ENCODE results near the gene GPRIN2.
"Not testable (repeated sequence)": the region's sequence is repeated elsewhere in the genome, so short reads cannot be mapped to it uniquely, and the experiment has no call there.

GPRIN2 gene

GRCh38 chr10:46584196-46584595 lies 27.7 kb upstream of the GPRIN2 start:
- H3K36me3 ChIP-seq (ENCODE audit: insufficient read depth, low read length); H3K4me1 ChIP-seq (ENCODE audit: insufficient read depth, low read length); H3K9ac ChIP-seq (ENCODE audit: low read depth, low read length); H3K9me3 ChIP-seq (ENCODE audit: insufficient read depth, low read depth, low read length); H3K27me3 ChIP-seq (ENCODE audit: insufficient read depth, low read length); H3K4me3 ChIP-seq (ENCODE audit: low read length); H3K27ac ChIP-seq (ENCODE audit: low read depth, low read length): not testable (repeated sequence)
- WGBS, result 100% methylated on average over 4 of the region's 11 CpGs

GRCh38 chr10:46582568-46582967 lies 26.1 kb upstream of the GPRIN2 start:
- peaks cover 14% of the 10 kb centered on the region for H3K27me3 ChIP-seq (ENCODE audit: insufficient read depth, low read length)
- no CpG with 5 or more reads among the region's 11 CpGs for WGBS
- not testable (repeated sequence) for H3K36me3 ChIP-seq (ENCODE audit: insufficient read depth, low read length); H3K9me3 ChIP-seq (ENCODE audit: insufficient read depth, low read depth, low read length); H3K4me3 ChIP-seq (ENCODE audit: low read length); H3K9ac ChIP-seq (ENCODE audit: low read depth, low read length); H3K4me1 ChIP-seq (ENCODE audit: insufficient read depth, low read length); H3K27ac ChIP-seq (ENCODE audit: low read depth, low read length)

- H3K9ac ChIP-seq (ENCODE audit: low read depth, low read length); H3K36me3 ChIP-seq (ENCODE audit: insufficient read depth, low read length); H3K4me1 ChIP-seq (ENCODE audit: insufficient read depth, low read length); H3K27ac ChIP-seq (ENCODE audit: low read depth, low read length); H3K9me3 ChIP-seq (ENCODE audit: insufficient read depth, low read depth, low read length); H3K4me3 ChIP-seq (ENCODE audit: low read length): not testable (repeated sequence)
- H3K27me3 ChIP-seq (ENCODE audit: insufficient read depth, low read length), result peaks cover 15% of the 10 kb centered on the region
- WGBS, result 98% methylated on average over 7 of the region's 12 CpGs
Observed at GRCh38 chr10:46581997-46582396, 25.5 kb upstream of the GPRIN2 start.

GRCh38 chr10:46579378-46579777 lies 22.9 kb upstream of the GPRIN2 start:
- H3K4me3 ChIP-seq (ENCODE audit: low read length); H3K4me1 ChIP-seq (ENCODE audit: insufficient read depth, low read length): not testable (repeated sequence)
- no CpG with 5 or more reads among the region's 21 CpGs for WGBS

GRCh38 chr10:46578474-46579178 lies 22.2 kb upstream of the GPRIN2 start, which contains the start of gene SYT15:
Gene SYT15 (plus strand): TSS chr10:46579128. CDS start chr10:46579169, 41 bp downstream.
- H3K36me3 ChIP-seq (ENCODE audit: insufficient read depth, low read length); H3K4me1 ChIP-seq (ENCODE audit: insufficient read depth, low read length); H3K9me3 ChIP-seq (ENCODE audit: insufficient read depth, low read depth, low read length); H3K9ac ChIP-seq (ENCODE audit: low read depth, low read length); H3K27ac ChIP-seq (ENCODE audit: low read depth, low read length): not testable (repeated sequence)
- Histone ChIP-seq H3K4me3 (ENCODE audit: low read length) (0 out of 2 replicates have a peak within 1 kb of the TSS, but pooled peaks have one; percentile 23), H3K27me3 (ENCODE audit: insufficient read depth, low read length) (peaks cover 15% of the 10 kb centered on the region)
- WGBS, result 0% methylated on average over 20 of the region's 68 CpGs

More at GRCh38 chr10:46579378-46579777, 22.9 kb upstream of the GPRIN2 start:
- not testable (repeated sequence) for H3K27ac ChIP-seq (ENCODE audit: low read depth, low read length); H3K9me3 ChIP-seq (ENCODE audit: insufficient read depth, low read depth, low read length); H3K36me3 ChIP-seq (ENCODE audit: insufficient read depth, low read length); H3K9ac ChIP-seq (ENCODE audit: low read depth, low read length)
- H3K27me3 ChIP-seq (ENCODE audit: insufficient read depth, low read length), result peaks cover 15% of the 10 kb centered on the region

GRCh38 chr10:46577624-46578473 lies 21.4 kb upstream of the GPRIN2 start:
- not testable (repeated sequence) for H3K36me3 ChIP-seq (ENCODE audit: insufficient read depth, low read length); H3K9me3 ChIP-seq (ENCODE audit: insufficient read depth, low read depth, low read length); H3K4me1 ChIP-seq (ENCODE audit: insufficient read depth, low read length); H3K27ac ChIP-seq (ENCODE audit: low read depth, low read length); H3K9ac ChIP-seq (ENCODE audit: low read depth, low read length)
- 0 out of 2 replicates have a peak overlapping the region, but pooled peaks have one; percentile 23 for H3K4me3 ChIP-seq (ENCODE audit: low read length)
- peaks cover 15% of the 10 kb centered on the region for H3K27me3 ChIP-seq (ENCODE audit: insufficient read depth, low read length)
- 65% methylated on average over 31 of the region's 50 CpGs for WGBS

- not testable (repeated sequence) for H3K27ac ChIP-seq (ENCODE audit: low read depth, low read length); H3K9me3 ChIP-seq (ENCODE audit: insufficient read depth, low read depth, low read length); H3K4me3 ChIP-seq (ENCODE audit: low read length); H3K36me3 ChIP-seq (ENCODE audit: insufficient read depth, low read length); H3K4me1 ChIP-seq (ENCODE audit: insufficient read depth, low read length); H3K9ac ChIP-seq (ENCODE audit: low read depth, low read length)
- peaks cover 12% of the 10 kb centered on the region for H3K27me3 ChIP-seq (ENCODE audit: insufficient read depth, low read length)
- 79% methylated on average over 2 of the region's 4 CpGs for WGBS
Observed at GRCh38 chr10:46573884-46574283, 17.4 kb upstream of the GPRIN2 start.

GRCh38 chr10:46573314-46573713 lies 16.9 kb upstream of the GPRIN2 start:
- WGBS, result 72% methylated on average over 3 of the region's 5 CpGs
- not testable (repeated sequence) for H3K27ac ChIP-seq (ENCODE audit: low read depth, low read length); H3K9me3 ChIP-seq (ENCODE audit: insufficient read depth, low read depth, low read length); H3K4me3 ChIP-seq (ENCODE audit: low read length); H3K27me3 ChIP-seq (ENCODE audit: insufficient read depth, low read length); H3K36me3 ChIP-seq (ENCODE audit: insufficient read depth, low read length); H3K4me1 ChIP-seq (ENCODE audit: insufficient read depth, low read length); H3K9ac ChIP-seq (ENCODE audit: low read depth, low read length)

GRCh38 chr10:46572765-46573164 lies 16.3 kb upstream of the GPRIN2 start:
- not testable (repeated sequence) for H3K9ac ChIP-seq (ENCODE audit: low read depth, low read length); H3K27ac ChIP-seq (ENCODE audit: low read depth, low read length); H3K27me3 ChIP-seq (ENCODE audit: insufficient read depth, low read length); H3K9me3 ChIP-seq (ENCODE audit: insufficient read depth, low read depth, low read length); H3K4me3 ChIP-seq (ENCODE audit: low read length); H3K4me1 ChIP-seq (ENCODE audit: insufficient read depth, low read length); H3K36me3 ChIP-seq (ENCODE audit: insufficient read depth, low read length)
- 48% methylated on average over 2 of the region's 4 CpGs for WGBS

- H3K27me3 ChIP-seq (ENCODE audit: insufficient read depth, low read length); H3K27ac ChIP-seq (ENCODE audit: low read depth, low read length); H3K4me1 ChIP-seq (ENCODE audit: insufficient read depth, low read length); H3K9ac ChIP-seq (ENCODE audit: low read depth, low read length); H3K36me3 ChIP-seq (ENCODE audit: insufficient read depth, low read length); H3K9me3 ChIP-seq (ENCODE audit: insufficient read depth, low read depth, low read length); H3K4me3 ChIP-seq (ENCODE audit: low read length): not testable (repeated sequence)
- WGBS, result no CpG with 5 or more reads among the region's 2 CpGs
Observed at GRCh38 chr10:46570655-46571054, 14.2 kb upstream of the GPRIN2 start.

- H3K4me3 ChIP-seq (ENCODE audit: low read length); H3K27me3 ChIP-seq (ENCODE audit: insufficient read depth, low read length); H3K9ac ChIP-seq (ENCODE audit: low read depth, low read length); H3K4me1 ChIP-seq (ENCODE audit: insufficient read depth, low read length); H3K9me3 ChIP-seq (ENCODE audit: insufficient read depth, low read depth, low read length); H3K27ac ChIP-seq (ENCODE audit: low read depth, low read length); H3K36me3 ChIP-seq (ENCODE audit: insufficient read depth, low read length): not testable (repeated sequence)
- WGBS, result 97% methylated on average over 2 of the region's 9 CpGs
Observed at GRCh38 chr10:46567151-46567550, 10.7 kb upstream of the GPRIN2 start.
